Raji (cell line): Measurements from ENCODE around the gene ACBD6.

Experiments used
- POLR2A ChIP-seq: IDR thresholded peaks from 2 replicates; pipeline ENCODE4 v1.6.1; 2011; ENCODE audit warnings: low read depth, low read length, control low read depth; ENCODE audit not compliant: insufficient read depth

The ACBD6 gene

GRCh38 chr1:180376800-180377199, 125.6 kb downstream of the ACBD6 start:
- TF ChIP-seq POLR2A, result no peak

- no peak for TF ChIP-seq POLR2A
These were observed 126.1 kb downstream of the ACBD6 start for GRCh38 chr1:180376253-180376652.

- no peak for TF ChIP-seq POLR2A
These were observed 129.6 kb downstream of the ACBD6 start for GRCh38 chr1:180372728-180373127.

GRCh38 chr1:180370597-180370996, 131.8 kb downstream of the ACBD6 start:
- no peak for TF ChIP-seq POLR2A

GRCh38 chr1:180370188-180370587, 132.2 kb downstream of the ACBD6 start:
- TF ChIP-seq POLR2A, result no peak

- TF ChIP-seq POLR2A, result no peak
These were observed 133.3 kb downstream of the ACBD6 start for GRCh38 chr1:180369061-180369460.

GRCh38 chr1:180366371-180367068, 135.9 kb downstream of the ACBD6 start:
- no peak for TF ChIP-seq POLR2A

- TF ChIP-seq POLR2A, result no peak
These were observed 137.3 kb downstream of the ACBD6 start for GRCh38 chr1:180365039-180365438.

GRCh38 chr1:180363246-180363995, 139.0 kb downstream of the ACBD6 start:
- no peak for TF ChIP-seq POLR2A

GRCh38 chr1:180360333-180361075, 141.9 kb downstream of the ACBD6 start:
- TF ChIP-seq POLR2A, result no peak

- no peak for TF ChIP-seq POLR2A
These were observed 143.7 kb downstream of the ACBD6 start for GRCh38 chr1:180358649-180359048.

GRCh38 chr1:180353945-180354344, 148.4 kb downstream of the ACBD6 start:
- TF ChIP-seq POLR2A, result no peak

- TF ChIP-seq POLR2A, result no peak
These were observed 149.8 kb downstream of the ACBD6 start for GRCh38 chr1:180352588-180352987.

- no peak for TF ChIP-seq POLR2A
These were observed 150.4 kb downstream of the ACBD6 start for GRCh38 chr1:180352021-180352420.

- TF ChIP-seq POLR2A, result no peak
These were observed 157.2 kb downstream of the ACBD6 start for GRCh38 chr1:180345148-180345547.
